HL-60/S4 treated with phorbol 12-myristate 13-acetate at 8.2 ng/mL for 4 days and 3 days (cell line): ENCODE data around the gene BTBD6.

Experiments used
- in situ Hi-C: fragments of 300-500 bp; cut with MboI; formaldehyde crosslinking; loops from 2 replicates; pipeline ENCODE4 v1.15.0; 2022; ENCODE audit warnings: low sequenced_read_pairs

BTBD6 gene

DNA sequence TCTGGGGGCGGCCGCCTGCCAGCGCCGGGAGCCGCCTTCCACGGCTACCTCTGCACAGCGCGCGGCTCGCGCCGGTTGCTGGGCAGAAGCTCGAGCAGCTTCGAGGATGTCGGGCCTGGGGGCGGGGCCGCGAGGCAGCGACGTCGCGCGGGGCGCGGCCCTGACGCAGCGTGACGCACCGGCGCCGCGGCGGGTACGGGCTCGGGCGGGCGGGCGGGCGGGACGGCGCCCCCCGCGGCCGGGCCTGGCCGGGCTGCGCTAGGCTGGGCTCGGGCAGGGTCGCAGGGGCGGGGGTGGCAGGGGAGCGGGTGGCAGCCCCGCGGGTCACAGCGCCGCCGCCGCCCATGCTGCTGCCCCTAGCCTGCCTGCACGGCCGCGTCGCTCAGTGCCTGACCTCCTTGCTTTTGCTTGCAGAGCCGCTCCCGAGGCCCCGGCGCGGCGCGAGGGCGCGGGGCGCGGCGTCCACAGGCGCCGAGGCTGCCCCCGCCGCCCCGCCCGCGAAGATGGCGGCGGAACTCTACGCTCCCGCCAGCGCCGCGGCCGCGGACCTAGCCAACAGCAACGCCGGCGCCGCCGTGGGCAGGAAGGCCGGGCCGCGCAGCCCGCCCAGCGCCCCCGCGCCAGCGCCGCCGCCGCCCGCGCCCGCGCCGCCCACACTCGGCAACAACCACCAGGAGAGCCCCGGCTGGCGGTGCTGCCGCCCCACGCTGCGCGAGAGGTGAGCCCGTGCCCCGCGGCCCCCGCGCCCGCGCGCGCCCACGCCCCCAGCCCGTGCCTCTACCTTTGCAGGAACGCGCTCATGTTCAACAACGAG, at the start of gene BTBD6:
TSS of gene BTBD6 (plus strand) at position 166 of the 814 bp plus-strand sequence. CDS start at position 345, 179 bp downstream.
- in situ Hi-C loops, result no loop called here

DNA sequence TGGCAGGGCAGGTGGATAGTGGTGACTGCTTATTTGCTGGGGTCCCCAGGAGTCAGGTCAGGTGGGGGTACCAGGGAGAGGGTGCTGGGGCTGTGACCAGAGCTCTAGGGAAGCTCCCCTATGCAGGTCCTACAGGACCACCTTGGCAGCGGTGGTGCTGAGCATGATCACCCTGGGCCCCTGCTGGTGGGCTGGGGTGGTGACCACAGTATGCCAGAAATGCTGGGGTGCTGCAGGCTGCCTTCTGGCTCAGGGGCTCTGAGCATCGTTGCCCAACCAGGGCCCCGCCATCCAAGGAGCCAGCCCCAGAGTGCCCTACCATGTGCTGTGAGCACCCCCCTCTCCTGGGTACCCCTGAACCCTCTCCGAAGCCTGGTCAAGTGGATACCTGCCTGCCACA, 49.7 kb upstream of the BTBD6 start:
- in situ Hi-C loops, result no loop called here

- in situ Hi-C loops, result no loop called here
Measured at GRCh38 chr14:105199093-105199492, 49.2 kb upstream of the BTBD6 start.

GRCh38 chr14:105200074-105200473, 48.3 kb upstream of the BTBD6 start:
- in situ Hi-C loops, result no loop called here

GRCh38 chr14:105200641-105201040, 47.7 kb upstream of the BTBD6 start:
- in situ Hi-C loops, result no loop called here

DNA sequence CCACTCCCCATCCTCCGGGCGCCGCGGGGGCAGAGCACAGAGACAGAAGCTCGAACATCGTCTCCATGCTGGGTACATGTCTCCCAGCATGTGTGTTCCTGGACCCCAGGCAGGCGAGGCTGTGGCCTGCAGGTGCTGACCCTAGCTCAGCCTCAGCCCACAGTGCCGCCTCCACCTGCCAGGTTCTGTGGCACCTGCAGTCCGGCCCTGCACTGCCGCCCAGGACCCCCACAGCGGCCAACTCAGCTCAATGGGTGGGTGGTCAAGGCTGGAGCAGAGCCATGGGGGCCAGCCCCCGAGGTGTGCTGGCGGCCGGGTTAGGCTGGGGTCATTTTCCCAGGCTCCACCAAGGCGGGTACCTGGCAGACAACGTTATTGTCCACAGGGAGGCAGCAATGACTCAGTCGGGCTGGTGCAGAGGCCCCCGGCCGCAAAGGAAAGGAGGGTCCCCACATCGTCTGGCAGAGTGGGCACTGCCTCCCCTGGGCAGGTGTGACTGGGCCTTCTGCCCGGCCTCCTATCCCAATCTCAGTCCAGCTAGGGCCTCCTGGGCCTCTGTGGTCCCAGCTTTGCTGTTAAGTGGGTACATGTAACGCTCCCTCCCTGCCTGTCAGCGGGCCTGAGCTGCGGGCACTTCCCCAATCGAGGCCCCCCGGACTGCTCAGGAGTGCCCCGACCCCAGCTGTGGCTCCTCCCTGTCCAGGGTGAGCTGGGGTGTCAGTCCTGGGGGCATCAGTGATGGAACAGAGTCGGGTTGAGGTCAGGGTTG, 47.0 kb upstream of the BTBD6 start:
- in situ Hi-C loops, result no loop called here

DNA sequence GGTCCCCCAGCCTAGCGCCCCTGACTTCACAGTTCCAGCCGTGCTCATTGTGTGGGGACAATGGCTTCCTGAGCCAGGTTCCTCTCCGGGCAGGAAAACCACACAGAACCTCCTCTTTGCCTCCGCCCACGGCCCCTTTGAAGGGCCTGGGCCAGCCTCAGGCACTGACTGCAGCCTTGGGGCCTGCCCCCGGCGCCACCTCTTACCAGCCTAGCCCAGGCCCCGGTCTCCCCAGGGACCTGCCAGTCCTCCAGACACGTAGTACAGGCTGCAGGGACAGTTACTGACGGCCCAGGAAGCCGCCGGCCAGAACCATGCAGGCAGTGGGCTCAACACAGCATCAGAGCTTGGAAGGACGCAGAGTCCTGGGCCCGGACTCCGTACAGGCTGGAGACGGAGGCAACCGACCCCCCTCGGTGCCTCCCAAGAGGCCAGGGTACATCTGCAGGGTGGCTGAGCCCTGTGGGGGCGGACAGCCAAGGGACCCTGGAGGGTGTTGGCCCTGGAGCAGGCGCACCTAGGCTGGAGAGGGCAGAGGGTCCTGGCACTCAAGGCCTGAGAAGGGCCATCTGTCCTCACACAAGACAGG, 46.3 kb upstream of the BTBD6 start:
- in situ Hi-C loops, result no loop called here

DNA sequence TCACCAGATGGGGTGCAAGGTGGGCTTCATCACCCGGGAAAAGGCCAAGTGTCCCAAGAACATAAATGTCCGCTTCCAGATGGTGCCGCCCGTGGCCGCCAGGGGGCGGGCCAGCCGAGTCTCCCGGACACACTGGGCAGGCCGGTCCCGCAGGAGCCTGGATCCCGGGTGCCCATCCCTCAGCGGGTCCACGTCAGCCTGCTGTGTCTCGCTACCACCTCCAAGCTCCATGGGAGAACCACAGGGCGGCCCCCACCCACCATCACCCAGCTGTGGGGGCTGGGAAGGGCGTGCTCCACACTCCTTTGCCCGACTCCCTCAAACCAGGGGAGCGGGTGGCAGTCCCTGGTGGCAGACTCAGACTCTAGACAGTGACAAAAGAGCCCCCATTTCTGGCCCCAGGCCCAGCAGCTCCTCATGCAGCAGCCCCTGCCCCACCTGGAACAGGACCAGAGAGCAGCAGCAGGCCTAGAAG, 45.2 kb upstream of the BTBD6 start:
- in situ Hi-C loops, result no loop called here

DNA sequence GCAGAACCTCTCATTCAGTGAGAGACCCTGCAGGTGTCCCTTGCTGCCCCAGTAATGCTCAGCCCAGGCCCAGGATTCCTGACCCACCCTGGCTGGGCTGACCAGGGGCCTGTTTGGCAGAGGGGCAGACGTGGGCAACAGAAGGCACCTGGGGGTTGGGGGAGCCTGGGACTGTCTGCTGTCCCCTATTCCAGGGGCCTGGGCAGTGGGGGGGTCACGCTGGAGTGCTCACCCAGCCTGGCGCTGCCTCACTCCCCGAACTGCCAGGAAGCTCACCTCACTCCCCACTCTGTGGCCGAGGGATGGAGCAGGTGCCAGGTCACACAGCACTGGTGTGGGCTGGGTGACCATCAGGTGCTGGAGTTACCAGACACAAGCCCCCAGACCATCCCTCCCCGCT, 44.6 kb upstream of the BTBD6 start:
- in situ Hi-C loops, result no loop called here

DNA sequence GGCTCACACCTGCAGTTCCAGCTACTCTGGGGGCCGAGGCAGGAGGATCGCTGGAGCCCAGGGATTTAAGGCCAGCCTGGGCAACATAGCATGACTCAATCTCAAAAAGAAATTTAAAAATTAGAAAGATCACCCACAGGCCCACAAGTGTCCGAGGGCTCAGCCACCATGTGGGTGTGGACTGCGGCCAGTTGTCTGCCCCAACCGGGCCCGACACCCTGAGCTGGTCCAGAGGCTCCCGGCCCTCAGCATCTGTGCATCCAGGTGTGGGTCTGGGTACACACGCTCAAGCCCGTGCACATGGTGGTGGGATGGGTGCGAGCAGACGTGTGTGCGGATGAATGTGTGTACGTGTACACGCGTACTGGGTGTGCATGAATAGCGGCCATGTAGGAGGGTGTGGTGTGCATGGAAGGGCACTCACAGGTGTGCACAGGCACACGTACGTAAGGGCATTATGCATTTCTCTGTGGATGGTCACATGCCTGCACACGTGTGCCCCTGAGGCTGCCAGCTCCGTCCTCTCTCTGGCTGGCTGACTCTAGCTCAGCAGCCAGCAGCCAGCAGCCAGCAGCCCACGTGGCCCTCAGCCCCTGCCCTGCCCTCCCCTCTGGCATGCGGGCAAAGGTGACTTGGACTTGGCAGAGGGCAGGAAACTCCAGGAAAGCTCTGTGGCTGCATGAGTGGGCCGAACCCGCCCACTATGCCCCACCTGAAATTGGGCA, 44.0 kb upstream of the BTBD6 start:
- in situ Hi-C loops, result no loop called here

GRCh38 chr14:105204931-105205672, 43.2 kb upstream of the BTBD6 start:
- in situ Hi-C loops, result no loop called here

GRCh38 chr14:105205673-105206208, 42.6 kb upstream of the BTBD6 start:
- in situ Hi-C loops, result no loop called here

DNA sequence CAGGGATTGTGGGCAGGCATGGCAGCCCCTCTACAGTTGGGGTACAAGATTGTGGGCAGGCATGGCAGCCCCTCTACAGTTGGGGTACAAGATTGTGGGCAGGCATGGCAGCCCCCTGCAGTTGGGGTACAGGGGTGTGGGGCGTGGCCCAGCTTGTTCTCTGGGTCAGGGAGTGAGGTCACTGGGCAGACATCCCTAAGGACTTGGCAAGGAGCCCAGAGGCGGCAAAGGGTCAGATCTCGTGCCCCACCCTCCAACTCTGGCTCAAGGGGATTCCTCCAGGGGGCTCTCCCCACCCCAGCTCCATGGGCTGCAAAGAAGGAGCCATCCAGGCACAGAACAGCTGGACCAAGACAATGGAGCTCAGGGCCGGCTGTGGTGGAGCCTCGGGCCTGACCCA, 41.5 kb upstream of the BTBD6 start:
- in situ Hi-C loops, result no loop called here

GRCh38 chr14:105207460-105207901, 40.9 kb upstream of the BTBD6 start:
- in situ Hi-C loops, result no loop called here

- in situ Hi-C loops, result no loop called here
Measured at GRCh38 chr14:105207996-105208737, 40.2 kb upstream of the BTBD6 start.

- in situ Hi-C loops, result no loop called here
Measured at GRCh38 chr14:105208738-105209075, 39.6 kb upstream of the BTBD6 start.

GRCh38 chr14:105209091-105209490, 39.2 kb upstream of the BTBD6 start:
- in situ Hi-C loops, result no loop called here

DNA sequence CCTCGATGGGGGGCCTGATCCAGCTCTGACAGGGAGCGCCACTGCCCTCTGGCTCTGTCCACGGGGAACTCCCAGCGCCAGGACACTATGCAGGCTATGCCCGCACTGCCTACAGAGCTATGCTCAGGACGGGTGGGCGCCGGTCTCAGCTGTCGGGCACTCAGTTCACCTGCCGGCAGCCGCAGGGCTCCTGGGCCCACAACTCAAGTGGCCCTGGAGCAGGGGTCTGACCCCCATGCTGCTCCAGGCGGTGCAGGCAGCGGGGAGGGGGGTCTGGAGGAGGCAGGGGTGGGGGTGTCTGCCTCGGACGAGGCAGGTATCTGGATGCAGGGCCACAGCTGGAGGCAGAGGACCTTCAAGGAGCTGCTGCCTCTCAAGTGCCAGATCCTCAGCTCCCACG, 38.7 kb upstream of the BTBD6 start:
- in situ Hi-C loops, result no loop called here

GRCh38 chr14:105210266-105211025, 37.9 kb upstream of the BTBD6 start:
- in situ Hi-C loops, result no loop called here
